Left kidney (tissue), 2 donors: Measurements from ENCODE around the gene CLDN7. TPM values are rescaled to one million over a fixed set of nuclear protein-coding genes. Genes with fewer than 3 reads are reported as not detected.
A peak's percentile ranks its signal among the peaks of the same experiment; 100 is the strongest.

Experiments
- DNase-seq: peaks from one replicate; pipeline ENCODE4 v3.0.0-alpha.2; 2013
- polyA plus RNA-seq: library from polyadenylated mRNA; unstranded; fragments of 120-200 nt; gene quantifications from one replicate; pipeline ENCODE4 v1.2.1, GENCODE V29; 2013; ENCODE audit not compliant: insufficient read length

CLDN7 gene
- polyA plus RNA-seq, 1 donor = 36.6 TPM

- DNase-seq = no peak
These were observed 28.4 kb upstream of the CLDN7 start for GRCh38 chr17:7290685-7291084.

GRCh38 chr17:7290166-7290565 is 27.9 kb upstream of the CLDN7 start:
- DNase-seq = no peak

- no peak for DNase-seq
These were observed 27.2 kb upstream of the CLDN7 start for GRCh38 chr17:7289256-7290032.

- DNase-seq = no peak
These were observed 23.4 kb upstream of the CLDN7 start for GRCh38 chr17:7285679-7286078.

- no peak for DNase-seq
These were observed 22.6 kb upstream of the CLDN7 start for GRCh38 chr17:7284911-7285310.

- DNase-seq = no peak
These were observed 21.4 kb upstream of the CLDN7 start for GRCh38 chr17:7283471-7284216.

GRCh38 chr17:7282752-7283321 is 20.6 kb upstream of the CLDN7 start:
- DNase-seq = no peak

GRCh38 chr17:7281953-7282751 is 19.9 kb upstream of the CLDN7 start:
- DNase-seq = peak; percentile 53

GRCh38 chr17:7281074-7281952 is 19.0 kb upstream of the CLDN7 start, which contains the start of gene SLC2A4:
Gene SLC2A4 (plus strand): TSS chr17:7281718. CDS start chr17:7281935, 217 bp downstream.
- DNase-seq = peak; percentile 97

- peak; percentile 80 for DNase-seq
These were observed 18.3 kb upstream of the CLDN7 start for GRCh38 chr17:7280519-7281073.

- no peak for DNase-seq
These were observed 17.2 kb upstream of the CLDN7 start for GRCh38 chr17:7279448-7279847.

GRCh38 chr17:7266784-7267183 is 4.5 kb upstream of the CLDN7 start:
- no peak for DNase-seq

GRCh38 chr17:7263801-7264078 is 1.5 kb upstream of the CLDN7 start:
- DNase-seq = no peak

- DNase-seq = no peak
These were observed 890 bp upstream of the CLDN7 start for GRCh38 chr17:7262935-7263800.

GRCh38 chr17:7261379-7262191 is 693 bp downstream of the CLDN7 start:
- DNase-seq = no peak

GRCh38 chr17:7260651-7261378 is 1.5 kb downstream of the CLDN7 start:
- DNase-seq = no peak

- no peak for DNase-seq
These were observed 2.1 kb downstream of the CLDN7 start for GRCh38 chr17:7260151-7260550.

- DNase-seq = no peak
These were observed 2.8 kb downstream of the CLDN7 start for GRCh38 chr17:7259555-7259889.
